Activated CD8-positive, alpha-beta memory T cell treated with anti-CD3 and anti-CD28 coated beads, Interleukin-2, amount 50 U/mL, for 24 hours (primary cell): ENCODE measurements around the gene PDE4A.
"Not testable (repeated sequence)": the region's sequence is repeated elsewhere in the genome, so short reads cannot be mapped to it uniquely, and the experiment has no call there.

ENCODE experiments used
- DNase-seq: peaks from one replicate; pipeline ENCODE4 v3.0.0-alpha.2; 2020; ENCODE audit errors: extremely low read depth

Gene PDE4A

DNA sequence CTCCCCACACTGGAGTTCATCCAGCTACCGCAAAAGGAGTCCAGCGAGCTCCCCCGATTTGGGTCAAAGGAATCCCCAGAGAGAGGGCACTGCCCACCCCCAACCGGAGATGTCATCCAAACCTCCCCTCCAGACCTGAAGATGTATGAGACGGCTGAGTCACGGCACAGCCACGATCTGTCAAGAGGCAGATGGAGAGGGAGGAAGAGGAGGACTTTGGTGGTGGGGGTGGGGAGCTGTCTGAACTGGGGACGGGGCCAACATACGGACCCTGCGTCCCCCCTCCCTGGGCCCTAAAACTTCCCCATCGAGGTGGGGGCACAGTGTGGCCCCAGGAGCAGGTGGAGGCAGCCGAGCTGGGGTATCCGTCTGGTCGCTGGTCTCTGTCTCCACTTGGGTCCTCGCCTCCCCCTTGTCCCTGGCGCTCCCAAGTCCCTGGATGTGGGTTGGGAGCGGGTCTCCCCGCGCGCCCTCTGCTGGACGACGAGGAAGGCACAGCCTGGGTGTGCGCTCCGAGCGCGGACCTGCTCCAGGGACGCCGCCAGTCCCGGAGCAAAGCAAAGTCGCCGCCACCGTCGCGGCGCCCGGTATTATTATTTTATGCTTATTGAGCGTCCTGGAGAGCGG, 3.8 kb downstream of the PDE4A start:
- no peak for DNase-seq

DNA sequence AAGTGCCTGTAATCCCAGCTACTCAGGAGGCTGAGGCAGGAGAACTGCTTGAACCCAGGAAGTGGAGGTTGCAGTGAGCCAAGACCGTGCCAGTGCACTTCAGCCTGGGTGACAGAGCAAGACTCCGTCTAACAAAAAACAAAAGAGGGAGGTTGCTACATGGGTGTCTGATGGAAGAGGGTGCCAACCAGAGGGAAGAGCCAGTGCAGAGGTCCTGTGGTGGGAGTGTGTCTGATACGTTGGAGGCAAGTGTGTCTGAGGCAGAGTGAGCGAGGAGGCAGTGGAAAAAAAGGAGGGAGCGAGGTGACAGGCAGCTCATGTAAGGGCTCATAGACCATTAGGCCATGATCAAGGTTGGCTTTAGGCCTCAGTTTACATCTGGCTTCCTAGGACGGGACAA, 6.8 kb downstream of the PDE4A start:
- DNase-seq: no peak

DNA sequence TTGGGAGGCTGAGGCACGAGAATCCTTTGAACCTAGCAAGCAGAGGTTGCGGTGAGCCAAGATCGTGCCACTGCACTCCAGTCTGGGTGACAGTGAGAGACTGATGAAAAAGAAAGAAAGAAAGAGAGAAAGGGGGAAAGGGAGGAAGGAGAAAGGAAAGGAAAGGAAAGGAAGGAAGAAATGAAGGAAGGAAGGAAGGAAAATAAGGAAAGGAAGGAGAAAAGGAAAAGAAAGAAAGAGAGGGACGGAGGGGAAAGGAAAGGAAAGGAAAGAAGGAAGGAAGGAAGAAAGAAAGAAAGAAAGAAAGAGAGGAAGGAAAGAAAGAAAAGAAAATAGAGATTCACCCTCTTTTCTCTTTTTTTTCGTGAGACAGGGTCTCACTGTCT, 8.7 kb downstream of the PDE4A start:
- no peak for DNase-seq

DNA sequence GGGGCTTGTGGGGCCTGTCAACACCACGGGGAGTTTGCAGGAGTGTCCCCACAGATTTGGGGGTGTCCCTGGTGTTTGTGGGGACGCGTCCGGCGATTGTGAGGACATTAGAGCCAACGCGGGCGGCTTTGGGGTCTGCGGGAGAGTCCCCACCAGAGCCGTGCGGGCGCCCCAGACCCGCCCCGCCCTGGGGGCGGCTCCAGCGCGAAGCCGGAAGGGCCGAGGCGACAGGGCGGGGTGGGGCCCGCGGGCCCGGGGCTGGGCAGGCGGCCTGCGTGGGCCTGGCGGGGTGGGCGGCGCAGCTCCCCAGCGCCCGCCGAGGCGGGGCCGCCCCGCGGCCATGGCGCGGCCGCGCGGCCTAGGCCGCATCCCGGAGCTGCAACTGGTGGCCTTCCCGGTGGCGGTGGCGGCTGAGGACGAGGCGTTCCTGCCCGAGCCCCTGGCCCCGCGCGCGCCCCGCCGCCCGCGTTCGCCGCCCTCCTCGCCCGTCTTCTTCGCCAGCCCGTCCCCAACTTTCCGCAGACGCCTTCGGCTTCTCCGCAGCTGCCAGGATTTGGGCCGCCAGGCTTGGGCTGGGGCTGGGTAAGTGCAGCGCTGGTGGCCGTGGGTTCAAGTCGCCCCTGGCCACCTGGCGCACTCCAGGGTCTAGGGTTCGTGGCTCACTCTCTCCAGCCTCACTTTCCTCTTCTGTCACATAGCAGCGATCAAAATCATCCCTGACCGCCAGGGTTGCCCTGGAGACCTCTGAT, 10.3 kb downstream of the PDE4A start:
- no peak for DNase-seq

DNA sequence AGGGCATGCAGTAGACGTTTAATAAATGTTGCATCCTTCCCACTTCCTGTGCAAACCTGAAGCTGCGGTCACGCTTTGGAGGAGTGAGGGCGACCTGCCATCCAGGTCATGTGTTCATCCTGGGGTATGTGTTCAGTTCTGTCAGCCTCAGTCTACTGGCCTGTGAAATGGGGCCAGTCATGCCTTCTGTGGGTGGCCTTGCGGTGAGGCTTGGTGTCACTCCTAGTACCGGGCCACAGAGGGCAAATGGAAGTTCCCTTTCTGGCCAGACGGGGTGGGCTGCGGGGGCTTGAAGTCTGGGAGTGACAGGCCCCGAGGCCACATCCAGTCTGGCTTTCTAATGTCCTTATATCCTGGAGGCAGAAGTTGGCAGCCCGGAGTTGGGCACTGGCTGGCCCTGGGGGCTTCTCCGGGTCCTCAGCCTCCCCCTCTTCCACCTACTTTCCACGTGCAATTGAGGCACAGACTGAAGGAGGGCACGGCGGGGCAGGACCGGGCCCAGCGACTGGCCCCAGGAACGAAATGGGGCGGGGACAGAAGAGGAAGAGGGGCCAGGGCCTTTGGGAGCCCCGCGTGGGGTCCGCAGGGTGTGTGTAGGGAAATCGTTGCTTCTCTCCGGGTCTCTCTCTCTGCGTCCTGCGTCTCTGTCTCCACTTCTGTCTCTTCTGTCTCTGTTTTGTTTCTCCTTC, 11.1 kb downstream of the PDE4A start:
- no peak for DNase-seq

DNA sequence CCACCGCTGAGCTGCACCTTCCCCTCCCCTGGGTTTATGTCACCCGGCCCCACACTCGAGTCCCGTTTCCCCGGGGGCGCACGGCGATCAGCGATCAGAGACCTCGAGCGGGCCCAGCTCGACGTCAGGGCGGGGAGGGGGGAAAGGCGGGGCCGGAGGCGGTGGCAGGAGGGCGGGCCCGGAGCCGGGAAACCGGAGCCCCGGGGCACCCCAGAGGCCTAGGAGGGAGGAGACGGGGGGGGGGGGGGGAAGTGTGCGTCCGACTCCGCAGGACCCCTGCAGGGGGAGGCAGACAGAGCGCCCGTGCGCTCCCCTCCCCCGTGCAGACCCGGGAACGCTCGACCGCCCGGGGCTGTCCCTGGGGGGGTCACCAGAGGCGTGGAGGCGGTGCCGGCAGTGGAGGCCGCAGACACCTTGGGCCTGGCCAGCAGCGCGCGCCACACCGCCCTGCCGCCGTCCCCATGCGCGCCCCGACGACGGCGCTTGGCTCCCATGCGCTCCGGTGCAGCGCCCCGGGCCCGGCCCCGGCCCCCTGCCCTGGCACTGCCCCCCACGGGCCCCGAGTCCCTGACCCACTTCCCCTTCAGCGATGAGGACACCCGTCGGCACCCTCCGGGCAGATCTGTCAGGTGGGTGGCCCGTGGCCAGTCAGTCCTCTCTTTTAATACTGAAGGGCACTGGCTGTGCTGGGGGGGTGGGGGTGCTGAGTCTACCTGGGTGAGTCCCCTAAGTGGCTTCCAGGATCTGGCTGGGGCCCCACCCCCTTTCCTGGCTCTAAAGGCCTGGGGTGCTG, 11.8 kb downstream of the PDE4A start:
- no peak for DNase-seq

DNA sequence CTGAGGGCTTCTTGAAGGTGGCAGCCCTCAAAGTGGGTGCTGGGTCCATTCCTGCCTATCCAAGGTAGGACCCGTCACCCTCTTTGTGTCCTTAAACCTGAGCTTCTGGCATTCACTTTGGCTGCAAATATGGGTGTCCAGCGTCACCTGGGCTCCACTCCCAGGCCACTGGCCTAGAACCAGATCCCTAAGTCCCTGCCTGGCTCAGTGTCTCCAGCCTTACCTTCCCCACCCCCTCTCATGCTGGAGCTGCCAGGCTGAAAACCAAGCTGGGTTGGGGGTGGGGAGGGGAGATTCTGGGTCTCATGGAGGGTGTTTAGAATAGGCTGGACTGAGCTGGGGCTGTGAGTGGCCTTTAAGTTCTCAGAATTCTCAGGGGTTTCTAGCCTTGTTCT, 12.4 kb downstream of the PDE4A start:
- no peak for DNase-seq

DNA sequence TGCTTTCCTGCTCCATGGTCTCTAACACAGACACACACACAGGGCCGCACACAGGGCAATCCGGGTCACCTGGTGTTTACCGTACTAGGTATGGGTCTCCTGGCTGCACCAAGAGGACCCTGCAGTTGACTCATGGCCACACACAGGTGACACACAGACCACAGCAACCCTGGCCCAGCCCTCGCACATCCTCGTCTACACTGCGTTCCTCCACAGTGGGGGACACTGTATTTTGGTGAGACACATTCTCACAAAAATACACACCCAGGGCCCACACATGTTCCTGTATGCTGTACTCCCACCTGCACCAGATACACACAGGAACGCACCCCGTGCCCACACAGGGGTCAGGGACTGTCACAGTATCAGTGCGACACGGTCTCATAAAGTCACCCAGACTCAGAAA, 12.8 kb downstream of the PDE4A start:
- no peak for DNase-seq

DNA sequence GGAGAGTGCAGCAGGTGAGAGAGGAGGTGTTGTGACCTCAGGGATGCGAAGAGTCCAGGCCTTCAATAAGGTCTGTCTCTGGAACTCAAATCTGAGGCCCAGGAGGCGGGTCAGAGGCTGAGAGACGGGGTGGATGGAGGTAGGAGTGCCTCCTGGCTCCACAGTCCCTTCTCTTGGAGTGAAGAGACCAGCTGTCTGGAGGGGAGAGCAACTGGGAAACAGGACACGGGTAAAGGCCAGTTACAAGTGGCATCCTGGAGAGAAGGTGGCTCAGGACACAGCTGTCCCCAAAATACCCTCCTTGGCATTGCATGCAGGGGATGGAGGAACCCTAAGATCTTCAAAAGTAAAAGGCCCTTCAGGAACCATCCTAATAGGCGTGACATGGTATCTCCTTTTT, 19.2 kb downstream of the PDE4A start:
- no peak for DNase-seq

DNA sequence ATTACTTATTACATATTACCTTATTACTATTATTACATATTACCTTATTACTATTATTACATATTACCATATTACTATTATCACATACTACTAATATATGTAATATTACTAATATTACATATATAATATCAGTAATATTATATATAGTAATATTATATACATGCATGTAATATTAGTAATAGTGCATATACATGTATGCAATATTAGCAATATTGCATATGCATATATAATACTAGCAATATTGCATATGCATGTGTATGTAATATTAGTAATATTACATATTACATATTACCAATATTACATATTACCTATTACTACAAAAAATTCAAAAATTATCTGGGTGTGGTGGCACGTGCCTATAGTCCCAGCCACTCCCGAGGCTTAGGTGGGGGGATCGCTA, 22.4 kb downstream of the PDE4A start:
- no peak for DNase-seq

DNA sequence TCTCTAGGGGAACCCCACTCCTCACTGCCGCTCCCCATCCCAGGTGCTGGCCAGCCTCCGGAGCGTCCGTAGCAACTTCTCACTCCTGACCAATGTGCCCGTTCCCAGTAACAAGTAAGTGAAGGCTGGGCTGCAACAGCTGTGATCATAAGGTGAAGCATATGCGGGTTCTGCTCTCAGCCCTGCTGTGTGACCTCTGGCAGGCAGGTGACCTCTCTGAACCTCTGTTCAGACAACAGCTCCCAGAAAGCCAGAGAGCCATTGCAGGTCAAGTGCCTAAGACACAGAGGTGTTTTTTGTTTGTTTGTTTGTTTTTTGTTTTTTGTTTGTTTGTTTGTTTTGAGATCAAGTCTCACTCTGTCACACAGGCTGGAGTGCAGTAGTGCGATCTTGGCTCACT, 28.7 kb downstream of the PDE4A start:
- no peak for DNase-seq

DNA sequence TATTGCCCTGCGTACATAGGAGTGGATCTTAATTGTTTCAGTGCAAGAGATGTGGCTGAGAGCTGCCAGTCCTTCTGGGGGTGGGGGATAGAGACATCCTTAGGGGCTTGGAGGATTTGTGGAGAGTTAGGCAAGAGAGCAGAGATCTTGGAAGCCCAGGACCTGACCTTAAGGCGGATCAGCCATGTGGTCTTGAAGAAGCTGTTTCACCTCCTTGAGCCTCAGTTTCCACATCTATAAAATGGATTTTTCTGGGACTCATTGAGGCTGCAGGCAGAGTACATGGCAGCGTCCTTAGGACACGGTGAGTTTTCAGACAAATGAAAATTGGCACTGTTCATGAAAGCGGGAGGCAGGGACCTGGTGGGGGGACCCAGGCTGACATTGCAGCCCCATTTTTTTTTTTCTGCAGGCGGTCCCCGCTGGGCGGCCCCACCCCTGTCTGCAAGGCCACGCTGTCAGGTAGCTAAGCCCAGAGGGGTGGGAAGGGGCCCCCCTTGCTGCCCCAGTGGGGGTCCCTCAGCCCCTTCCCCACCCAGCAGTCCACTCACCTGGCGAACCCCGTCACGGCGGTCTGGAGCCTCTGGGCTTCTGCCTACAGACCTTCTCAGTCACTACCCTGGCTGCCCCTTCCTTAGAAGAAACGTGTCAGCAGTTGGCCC, 30.0 kb downstream of the PDE4A start:
- DNase-seq: no peak

DNA sequence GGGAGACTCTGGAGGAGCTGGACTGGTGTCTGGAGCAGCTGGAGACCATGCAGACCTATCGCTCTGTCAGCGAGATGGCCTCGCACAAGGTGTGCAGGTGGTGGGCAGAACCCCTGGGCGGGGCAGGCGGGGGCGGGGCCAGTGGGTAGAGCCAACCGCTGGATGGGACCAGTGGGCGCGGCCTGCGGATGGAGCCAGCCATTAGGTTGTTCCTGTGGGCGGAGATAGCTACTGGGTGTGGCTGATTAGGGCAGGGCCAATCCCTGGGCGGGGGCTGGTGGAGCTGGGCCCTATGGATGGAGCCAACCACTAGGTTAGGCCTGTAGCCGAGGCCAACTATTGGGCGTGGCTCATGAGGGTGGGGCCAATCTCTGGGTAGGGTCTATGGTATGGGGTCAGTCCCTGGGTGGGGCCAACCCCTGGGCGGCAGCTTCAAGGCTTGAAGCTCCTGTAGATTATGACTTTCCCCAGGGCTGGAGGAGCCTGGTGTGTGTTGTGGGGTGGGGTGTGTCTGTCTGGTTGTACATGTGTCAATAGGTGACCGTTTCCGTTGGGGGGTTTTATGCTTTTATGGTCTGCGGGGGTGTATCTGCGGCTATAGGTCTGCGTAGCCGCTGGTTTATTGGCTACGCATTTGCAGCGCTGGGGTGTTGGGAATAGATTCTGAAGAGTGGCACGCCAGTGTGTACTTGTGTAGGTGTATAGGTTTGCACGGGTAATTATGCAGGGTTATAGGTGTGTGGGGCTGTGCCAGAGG, 30.7 kb downstream of the PDE4A start:
- DNase-seq: no peak

DNA sequence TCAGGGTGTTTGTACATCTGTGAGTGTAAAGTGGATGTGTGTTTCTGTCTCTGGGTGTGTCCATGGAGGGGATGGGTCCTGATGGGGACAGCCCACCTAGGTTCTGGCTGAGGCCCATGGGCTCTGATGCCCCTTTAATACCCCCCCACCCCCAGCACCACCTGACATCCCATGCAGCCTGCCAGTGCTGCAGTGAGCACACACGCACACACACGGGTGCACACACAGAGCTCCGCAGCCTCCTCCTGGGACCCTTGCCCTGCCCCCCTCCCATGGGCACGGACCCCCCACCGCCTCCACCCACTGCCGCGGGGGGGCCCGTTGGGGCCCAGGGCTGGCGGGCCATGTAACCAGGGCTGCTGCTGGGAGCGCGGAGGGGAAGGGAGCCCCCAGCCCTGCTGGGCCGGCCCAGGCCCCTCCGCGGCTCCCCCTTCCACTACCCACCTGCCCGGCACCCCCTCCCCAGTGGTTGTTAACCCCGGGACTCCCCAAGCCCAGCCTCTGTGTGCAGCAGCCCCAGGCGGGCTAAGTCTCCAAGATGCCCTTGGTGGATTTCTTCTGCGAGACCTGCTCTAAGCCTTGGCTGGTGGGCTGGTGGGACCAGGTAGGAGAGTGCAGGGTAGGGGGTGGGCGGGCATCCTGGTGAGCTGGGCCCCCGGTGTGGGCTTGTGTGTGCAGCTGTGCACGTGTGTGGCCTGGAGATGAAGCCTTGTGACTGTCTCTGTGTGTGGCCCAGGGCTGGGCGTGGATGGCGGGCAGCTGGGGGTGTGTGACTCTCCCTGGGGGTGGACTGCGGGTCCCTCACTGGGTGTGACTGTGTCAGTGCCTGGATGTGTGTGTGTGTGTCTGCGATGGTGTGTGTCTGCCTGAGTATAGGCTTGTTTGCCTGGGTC, 32.6 kb downstream of the PDE4A start:
- no peak for DNase-seq

DNA sequence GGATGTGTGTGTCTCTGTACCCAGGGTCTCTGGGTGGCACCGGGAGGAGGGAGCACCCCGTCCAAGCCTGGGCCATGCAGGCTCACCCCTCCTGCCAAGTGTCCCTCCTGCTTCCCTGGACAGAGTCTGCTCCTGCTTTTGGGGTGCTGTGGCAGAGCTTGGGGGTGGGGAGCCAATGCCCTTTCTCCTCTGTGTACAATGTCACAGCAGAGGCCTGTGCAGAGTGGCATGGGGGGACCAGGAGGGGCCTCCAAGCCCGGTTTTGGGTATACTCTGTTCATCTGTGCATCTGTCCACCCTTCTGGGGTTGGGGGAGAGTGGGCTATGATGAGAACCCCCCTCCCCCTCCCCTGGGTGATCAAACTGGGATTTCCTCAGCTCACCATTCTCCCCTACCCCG, 33.5 kb downstream of the PDE4A start:
- DNase-seq: no peak

DNA sequence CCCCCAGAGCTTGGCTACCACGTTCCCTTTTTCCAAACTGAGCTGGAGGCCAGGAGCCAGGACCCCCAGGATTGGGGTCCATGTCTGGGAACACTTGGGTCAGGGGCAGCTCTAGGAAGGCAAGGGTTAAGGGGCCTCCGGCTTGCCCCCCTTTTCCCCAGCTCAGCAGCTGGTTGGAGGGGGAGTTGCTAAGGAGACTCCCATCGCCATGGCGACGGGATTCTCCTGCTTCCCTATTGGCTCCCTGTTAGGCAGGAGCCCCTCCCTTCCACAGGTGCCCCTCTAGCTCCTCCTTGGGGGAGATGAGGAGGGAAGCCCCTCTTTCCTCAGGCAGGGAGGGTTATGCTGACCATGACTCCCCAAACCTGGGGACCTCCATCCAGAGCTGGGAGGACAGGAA, 33.9 kb downstream of the PDE4A start:
- no peak for DNase-seq

DNA sequence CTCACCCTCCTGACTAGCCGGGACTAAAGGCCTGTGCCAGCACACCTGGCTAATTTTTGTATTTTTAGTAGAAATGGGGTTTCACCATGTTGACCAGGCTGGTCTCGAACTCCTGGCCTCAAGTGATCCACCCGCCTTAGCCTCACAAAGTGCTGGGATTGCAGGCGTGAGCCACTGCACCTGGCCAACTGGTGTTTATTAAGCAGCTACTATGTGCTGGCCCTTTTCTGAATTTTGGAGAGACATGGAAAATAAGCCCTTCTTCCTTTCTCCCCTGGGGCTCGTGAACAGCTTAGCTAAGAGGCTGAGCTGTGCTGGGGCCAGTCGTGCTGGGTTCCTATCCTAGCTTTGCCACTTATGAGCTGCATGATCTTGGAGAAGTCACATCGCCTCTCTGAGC, 38.4 kb downstream of the PDE4A start:
- not testable (repeated sequence) for DNase-seq

DNA sequence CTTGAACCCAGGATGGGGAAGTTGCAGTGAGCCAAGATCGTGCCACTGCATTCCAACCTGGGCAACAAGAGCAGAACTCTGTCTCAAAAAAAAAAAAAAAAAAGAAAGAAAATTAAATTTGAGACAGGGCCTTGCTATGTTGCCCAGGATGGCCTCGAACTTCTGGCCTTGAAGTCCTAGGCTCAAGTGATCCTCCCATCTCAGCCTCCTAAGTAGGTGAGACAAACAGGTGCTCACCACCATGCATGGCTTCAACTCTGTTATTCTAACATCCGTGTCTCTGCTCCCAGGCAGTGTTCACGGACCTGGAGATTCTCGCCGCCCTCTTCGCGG, 40.3 kb downstream of the PDE4A start:
- DNase-seq: no peak

DNA sequence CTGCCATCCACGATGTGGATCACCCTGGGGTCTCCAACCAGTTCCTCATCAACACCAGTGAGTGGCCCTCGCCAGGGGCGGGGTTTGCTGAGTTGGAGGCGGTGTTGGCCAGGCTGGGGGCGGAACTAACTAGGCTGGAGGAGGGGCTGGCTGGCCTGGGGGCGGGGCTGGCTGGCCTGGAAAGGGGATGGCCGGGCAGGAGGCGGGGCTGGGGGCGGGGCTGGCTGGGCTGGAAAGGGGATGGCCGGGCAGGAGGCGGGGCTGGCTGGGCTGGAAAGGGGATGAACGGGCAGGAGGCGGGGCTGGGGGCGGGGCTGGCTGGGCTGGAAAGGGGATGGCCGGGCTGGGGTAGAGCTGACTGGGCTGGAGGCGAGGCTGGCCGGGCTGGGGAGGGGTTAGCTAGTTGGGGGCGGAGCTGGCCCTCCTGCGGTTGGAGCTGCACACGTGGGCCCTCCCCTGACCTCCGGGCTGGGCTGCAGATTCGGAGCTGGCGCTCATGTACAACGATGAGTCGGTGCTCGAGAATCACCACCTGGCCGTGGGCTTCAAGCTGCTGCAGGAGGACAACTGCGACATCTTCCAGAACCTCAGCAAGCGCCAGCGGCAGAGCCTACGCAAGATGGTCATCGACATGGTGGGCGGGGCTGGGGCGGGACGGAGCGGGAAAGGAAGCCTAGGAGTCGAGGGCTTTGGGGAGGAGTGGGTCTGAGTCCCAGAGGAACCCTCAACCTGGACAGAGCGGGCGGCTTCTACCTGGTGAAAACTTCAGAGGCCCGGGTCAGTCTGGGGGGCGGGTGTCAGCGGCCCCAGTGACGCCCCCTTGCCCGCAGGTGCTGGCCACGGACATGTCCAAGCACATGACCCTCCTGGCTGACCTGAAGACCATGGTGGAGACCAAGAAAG, 41.0 kb downstream of the PDE4A start:
- DNase-seq: peak; percentile 51
